GM19467 (cell line): ENCODE measurements around the gene ITPR2.
A peak's percentile ranks its signal among the peaks of the same experiment; 100 is the strongest.

Experiments
- ATAC-seq: cut with Tn5 transposase; IDR thresholded peaks from one replicate; pipeline ENCODE4 v1.9.1; 2021; ENCODE audit warnings: mild to moderate bottlenecking, moderate library complexity; ENCODE audit not compliant: unreplicated experiment

The ITPR2 gene

DNA sequence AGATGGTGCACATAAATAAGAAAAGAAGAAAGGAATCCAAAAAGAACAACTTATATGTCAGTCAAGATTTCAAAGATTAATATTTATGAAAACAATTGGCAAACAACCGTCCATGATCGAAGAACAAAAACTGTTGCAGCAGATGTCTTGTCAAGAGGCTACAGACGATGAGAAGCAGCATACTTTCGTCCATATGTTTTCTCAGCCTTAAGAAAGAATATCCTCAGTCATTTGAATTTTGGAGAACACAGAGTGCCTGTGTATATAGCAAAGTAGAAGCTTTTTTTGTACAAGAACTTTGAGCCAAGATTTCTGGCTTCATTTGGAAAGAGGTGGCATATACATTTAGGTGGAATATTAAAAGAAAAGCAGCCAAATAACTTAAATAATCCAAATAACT, 297.2 kb downstream of the ITPR2 start:
- ATAC-seq: no peak

DNA sequence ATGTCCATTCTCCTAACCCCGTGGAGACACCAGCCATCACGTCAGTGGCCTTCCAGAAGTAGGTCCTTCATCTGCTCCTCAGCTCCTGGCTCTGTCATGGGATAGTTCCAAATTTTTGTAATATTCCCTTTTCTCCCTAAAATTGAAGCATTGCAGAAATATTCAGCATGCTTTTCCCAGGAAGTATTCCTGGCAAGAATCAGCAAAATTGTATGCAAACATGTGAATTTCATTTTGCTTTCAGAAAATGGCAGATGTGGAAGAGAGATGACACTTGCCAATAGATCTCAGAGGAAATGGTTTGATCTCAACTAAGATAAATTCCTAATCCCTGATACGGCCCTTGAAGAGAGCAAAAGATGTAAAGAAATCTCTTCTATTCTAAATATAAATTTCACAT, 298.9 kb downstream of the ITPR2 start:
- ATAC-seq: no peak

DNA sequence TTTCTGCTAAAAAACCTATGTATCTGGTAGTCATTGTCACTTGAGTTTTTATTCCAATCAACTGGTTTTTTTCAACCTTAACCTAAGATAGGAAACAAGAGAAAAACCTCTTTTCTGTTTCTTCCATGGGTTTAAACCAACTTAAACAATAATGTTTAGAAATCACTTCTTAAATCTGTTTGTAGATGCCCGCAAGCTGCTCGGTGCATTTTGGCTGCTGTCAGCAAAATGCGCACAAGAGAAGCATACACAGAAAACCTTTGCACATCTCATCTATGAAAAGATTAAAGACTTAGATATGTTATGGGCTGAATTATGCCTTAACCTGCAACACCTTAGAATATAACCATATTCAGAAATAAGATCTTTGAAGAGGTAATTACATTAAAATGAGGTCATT, 299.8 kb downstream of the ITPR2 start:
- no peak for ATAC-seq

DNA sequence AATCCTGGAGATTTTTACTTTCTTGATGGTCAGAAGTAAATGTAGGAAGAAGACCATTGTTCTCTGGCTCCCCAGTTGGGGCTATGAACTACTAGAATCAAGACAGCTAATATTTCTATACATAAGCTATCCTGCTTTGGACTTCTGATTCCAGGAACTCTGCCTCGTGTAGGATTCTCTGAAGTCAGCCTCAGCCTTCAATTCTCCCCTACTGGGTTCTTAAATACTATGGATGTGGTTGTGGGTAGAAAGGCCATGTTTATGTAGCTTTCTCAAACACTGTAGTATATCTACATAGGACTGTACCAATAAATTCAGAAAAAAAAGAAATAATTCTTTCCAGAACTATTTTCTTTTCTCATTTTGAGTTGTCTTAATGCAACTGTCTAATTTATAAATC, 302.5 kb downstream of the ITPR2 start:
- ATAC-seq: no peak

DNA sequence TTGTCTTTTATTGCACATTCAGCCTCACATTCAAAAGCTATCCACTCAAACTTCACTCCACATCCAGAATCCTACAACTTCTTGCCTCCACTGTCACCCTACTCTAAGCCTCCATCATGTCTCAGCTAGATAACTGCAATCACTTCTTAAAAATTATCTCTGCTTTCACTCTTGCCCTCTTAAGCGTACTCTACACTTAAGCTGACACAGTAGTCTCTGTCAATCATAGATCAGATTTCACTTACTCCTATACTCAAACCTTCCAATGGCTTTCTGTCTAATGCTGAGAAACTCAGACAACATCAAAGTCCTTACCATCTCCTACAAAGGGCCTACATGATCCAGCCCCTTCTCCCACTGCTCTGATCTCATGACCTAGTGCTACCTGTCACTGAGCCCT, 304.1 kb downstream of the ITPR2 start:
- ATAC-seq: no peak

DNA sequence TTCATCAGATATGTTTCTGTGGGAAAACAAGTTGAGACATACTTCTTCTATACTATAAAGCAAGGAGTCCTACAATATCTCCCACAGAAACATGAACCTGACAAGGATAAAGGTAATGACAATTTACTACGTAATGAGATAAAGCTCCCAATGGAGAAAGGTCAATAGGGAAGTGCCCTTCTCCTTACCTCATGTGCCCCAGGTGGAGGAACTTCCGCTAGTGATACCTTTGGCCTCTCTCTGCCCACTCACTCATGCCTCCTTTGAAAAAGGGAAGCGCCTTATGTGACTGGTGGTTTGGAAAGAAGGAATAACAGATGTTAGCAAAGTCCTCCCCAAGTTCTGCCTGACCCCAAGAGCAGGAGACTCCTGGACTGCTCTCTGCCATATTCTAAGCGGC, 305.3 kb downstream of the ITPR2 start:
- ATAC-seq: no peak

DNA sequence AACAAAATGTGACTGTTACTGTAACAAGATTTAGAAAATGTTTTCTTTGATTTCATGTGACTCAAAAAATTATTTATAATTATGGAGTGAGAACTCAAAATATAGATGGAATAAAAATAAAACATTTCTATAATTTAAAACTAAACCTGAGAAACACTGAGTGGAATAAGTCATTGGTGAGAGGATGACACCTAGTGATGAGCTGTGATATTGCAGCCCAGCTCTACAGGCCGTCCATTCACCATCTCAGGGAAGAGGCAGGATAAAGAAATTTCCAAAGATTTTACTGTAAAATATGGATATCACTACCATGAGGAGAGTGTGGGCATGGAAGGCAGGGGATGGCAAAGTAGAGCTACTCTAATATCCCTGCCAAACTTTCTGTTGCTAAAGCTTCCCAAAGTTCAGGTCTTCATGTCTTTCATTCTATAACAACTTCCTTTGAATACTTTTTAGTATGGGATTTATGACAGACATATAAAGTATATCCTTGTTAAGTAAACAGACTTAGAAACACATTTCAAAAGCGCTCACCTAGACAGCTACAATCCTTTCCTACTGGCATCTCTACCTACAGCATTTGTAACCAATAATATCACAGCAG, 308.0 kb downstream of the ITPR2 start:
- ATAC-seq: no peak

DNA sequence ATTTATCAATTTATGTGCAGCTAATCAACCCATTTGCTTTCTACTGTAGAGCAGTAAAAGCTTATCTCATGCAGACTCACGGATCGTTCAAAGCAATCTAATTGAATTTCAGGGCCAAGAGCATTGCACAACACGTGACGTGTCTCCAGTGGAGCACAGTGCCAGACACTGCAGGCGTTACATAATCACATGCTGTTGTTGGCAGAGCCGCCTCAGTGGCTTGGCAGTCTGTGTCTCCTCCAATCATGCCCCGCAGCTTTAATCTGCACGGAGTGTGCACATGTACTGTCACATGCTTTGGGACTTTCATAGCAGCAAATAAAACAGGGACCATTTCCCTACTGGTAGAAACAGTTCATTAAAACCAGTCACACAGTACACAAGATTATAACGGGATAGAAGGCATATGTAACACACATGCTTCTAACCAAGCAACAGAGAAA, 309.3 kb downstream of the ITPR2 start:
- ATAC-seq: no peak

DNA sequence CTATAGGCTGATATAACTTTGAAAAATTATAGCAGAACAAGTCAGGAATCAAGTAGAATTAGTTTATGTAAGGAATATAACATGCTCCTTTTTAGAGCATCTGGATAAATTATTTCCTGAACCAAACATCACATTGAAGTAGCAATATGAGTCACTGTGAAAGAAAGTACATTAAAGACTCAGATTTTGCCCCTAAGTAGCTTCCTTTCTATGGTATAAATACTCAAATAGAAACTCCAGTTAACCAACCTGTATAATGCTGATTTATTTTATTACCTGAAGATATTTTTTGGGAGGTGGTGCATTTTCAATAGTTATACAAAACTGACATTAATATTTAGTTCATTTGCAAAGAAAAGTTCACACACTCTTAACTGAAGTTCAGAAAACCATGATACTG, 312.1 kb downstream of the ITPR2 start:
- peak; percentile 40 for ATAC-seq

DNA sequence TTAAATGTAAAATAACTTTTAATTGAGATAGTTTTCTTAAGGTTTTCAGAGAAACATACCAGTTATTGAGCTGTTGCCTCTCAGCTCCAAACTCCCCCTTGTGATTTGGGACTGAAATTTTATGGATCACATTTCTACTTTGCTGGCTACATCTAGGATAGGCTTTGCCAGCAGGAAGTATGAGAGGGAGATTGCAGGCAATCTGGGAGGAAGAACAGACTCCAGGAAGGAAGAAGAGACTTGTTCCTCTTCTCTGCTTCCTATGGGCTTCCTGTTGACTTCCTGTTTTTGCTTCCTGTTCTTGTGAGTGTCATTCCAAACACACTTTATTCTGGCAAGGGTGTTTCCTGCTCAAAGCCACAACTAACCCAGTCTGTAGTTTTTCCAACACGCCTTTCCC, 312.9 kb downstream of the ITPR2 start:
- ATAC-seq: no peak

DNA sequence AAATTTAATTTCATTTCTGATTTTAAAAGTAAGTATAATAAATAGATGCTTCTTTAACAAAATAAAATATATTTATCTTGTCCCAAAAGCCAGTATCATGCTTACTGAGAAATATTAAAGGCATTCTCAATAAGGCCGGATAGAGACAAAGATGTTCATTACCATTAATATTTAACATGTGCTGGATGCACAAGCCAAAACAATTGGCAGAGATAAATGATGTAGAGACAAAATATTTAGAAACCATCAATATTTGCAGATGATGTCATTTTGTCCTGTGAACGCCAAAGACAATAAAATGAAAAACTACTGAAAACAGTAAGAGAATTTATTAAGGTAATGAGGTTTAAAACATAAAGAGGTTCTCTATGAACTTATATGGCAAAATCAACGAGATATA, 313.5 kb downstream of the ITPR2 start:
- ATAC-seq: no peak

DNA sequence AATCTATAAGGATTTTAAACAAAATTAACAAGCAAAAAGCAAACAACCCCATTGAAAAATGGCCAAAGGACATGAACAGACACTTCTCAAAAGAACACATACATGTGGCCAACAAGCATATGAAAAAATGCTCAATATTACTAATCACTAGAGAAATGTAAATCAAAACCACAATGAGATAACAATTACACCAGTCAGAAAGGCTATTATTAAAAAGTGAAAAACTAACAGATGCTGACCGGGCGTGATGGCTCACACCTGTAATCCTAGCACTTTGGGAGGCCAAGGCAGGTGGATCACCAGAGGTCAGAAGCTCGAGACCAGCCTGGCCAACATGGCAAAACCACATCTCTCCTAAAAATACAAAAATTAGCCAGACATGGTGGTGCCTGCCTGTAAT, 315.7 kb downstream of the ITPR2 start:
- ATAC-seq: peak; percentile 51

DNA sequence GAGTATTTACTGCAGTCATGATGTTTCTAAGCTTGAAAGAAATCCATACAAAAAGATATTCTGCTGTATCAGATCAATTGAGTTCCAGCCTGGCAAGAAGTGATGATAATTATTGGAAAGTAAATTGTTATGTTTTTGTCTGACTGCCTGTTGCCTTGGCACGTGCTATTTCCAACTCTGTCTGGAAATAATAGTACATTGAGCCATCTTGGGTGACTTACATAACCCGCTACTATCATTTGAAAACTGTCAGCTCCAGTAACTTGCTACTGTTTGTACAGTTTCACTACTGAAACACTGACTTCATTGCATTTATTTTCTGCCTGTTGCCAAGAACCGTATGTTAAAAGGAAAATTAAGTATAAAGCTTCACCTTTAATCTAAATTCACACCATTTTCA, 318.6 kb downstream of the ITPR2 start:
- ATAC-seq: no peak

DNA sequence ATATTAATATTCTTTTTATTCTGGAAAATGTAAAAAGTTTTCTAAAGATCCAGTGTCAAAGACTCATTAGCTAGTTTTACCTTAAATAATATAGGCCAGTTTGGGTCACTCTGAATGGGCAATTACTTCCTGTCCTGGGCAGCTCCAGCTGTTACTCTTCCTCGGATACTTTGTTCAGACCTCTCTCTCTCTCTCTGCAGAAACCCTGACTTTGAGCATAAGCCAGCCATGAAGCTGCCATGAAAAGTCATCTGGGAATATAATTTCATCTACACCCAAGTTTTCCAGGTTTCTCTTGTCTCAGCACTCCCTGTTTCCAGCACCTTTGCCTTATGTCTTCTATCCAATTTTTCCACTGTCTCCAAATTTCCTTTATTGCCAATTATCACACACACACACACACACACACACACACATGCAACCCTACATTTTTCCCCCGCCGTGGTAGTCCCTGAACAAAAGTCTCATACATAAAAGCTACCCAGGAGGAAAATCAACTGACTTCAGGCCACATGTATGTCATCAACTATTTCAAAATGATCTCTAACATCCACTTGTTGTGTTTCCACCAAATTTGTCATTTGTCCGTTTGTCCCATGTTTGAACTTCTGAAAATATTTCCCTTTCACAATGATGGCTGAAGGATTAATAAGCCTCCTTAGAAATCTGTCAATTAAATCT, 319.5 kb downstream of the ITPR2 start:
- ATAC-seq: no peak

DNA sequence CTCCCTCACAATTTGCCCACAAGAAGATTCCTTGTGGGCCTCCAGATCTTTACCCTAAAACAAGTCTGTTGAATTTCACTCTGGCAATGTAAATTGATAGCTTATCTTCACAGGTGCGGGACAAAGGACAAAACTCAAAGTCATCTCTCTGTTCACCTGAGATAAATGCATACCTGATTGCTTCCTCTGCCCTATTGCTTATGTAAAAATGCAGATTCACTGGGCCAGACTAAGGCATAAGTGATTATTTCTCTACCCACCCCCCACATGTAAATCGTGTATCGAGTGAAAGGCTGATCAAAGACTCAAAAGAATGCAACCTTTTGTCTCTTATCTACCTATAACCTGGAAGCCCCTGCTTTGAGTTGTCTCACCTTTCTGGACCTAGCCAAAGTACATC, 320.8 kb downstream of the ITPR2 start:
- no peak for ATAC-seq

DNA sequence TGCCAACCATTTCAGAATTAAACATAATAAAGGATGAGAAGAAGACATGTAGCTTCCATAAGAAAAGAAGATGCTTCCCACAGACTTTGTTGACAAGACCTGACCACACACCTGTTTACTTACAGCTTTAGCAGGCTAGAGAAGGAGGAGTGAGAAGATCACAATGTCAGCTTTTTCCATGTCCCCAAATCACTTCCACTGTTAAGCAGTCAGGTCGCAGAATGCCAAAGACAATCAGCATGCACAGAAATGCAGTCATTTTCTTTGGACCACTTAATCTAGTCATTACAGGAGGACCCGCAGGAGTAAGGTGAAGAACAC, 322.7 kb downstream of the ITPR2 start:
- ATAC-seq: no peak

DNA sequence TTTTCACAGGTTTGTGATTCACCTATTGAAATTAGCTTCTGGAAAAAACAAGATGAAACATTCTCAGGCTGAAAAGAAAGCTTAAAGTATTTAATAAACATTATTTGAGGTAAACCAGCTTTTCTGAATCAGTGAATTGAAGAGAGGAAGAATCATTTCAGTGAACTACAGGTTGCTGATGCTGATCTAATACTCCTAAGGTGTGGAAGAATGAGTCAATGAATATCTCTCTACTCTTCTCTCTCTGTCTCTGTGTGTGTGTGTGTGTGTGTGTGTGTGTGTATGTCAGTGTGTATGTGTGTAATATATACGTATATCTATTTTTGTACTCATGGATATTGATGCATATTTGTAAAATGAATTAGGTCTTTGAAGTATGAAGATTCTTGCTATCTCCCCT, 325.4 kb downstream of the ITPR2 start:
- no peak for ATAC-seq

DNA sequence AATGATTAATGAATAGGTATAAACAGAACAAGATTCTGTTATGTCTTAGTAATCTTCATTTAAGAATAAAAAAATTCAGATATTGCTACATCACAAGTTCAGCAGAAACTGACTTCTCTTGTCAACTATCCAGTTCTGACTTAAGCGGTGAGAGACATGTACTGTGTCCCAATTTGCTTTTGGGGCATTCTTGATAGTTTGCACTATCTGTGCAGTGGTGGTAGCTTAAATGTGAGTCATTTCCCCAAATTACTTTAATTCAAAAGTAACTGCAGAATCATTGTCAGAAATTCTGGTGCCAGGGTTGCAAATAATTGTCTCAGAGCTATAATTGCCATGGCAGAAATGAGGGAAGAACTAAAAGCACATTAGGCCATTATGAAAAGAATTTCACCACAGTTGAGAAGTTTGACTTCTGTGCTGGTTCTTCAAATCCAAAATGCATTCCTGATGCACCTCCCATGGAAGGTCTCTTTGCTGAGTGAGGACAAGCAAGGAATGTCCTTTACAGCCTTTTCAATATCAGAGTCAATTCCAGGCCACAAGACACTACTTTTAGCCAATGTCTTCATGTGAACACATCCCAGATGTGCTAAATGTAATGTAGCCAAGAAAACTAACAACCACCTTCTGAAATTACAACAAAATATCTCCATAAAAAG, 332.9 kb downstream of the ITPR2 start:
- ATAC-seq: no peak

DNA sequence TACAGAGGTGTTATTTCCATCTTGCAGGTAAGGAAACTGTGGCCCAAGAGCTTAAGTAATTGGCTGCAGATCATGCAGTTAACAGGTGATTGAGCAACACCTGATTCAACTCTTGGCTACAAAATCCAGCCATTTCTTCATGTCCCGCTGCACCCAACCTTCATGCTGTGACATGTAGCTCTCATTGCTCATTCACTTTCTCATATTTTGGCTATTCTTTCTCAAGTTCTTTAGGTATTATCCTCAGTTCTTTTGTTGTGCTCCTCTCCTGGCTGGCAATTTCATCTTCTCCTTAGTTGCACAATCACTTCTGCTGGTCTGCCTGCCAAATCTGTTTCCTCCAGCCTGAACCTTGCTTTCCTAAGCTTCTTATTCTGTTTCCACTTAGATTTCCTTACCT, 336.8 kb downstream of the ITPR2 start:
- no peak for ATAC-seq

DNA sequence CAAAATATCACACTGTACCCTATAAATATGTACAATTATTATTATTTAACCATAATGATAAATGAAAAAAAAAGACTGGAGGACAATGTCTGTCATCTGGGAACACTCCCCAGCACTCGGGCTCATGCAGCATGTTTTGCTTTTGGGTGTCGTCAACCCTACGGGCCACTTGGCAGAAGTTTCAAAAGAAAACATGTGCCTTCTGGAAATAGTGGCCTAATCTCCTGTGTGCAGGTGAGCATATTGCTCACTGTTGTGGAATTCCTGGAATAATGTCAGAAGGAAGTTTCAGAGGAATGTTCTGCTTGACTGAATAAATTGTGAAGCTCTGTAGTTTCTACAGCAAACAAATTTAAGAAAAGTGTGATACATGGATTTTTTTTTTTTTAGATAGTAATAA, 339.3 kb downstream of the ITPR2 start:
- no peak for ATAC-seq

DNA sequence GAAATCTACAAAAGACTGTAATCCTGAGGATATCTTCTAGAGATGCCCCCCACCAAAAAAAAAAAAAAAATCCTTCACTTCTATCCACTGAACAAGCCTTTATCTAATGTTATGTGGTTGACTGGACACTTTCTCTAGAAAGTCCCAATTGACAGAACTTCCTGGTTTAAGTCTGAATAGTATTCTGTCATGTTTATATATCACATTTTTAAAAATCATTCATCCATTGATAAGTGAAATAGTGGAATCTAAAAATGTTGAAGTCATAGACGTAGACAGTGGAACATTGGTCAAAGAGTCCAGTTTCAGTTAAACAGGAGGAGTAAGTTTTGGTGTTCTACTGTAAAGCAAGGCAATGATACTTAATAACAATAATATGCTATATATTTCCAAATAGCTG, 340.6 kb downstream of the ITPR2 start:
- no peak for ATAC-seq

DNA sequence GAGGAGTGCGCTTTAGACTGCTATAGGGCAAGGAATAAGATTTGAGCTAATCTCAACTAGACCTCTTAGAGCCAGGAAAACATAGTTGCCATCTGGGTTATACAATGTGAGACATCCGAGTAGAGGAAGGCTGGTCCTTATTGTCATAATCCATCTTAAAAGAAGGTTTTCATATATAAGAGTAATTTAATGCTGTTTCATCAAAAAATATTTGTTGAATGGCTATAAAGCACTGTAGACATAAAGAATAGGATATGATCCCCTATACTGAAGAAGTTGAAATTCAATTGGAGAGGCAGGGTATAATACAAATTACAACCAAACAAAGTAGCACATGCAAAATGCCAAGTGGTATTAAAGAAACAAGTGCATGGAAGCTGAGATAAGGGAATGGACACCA, 343.1 kb downstream of the ITPR2 start:
- no peak for ATAC-seq

DNA sequence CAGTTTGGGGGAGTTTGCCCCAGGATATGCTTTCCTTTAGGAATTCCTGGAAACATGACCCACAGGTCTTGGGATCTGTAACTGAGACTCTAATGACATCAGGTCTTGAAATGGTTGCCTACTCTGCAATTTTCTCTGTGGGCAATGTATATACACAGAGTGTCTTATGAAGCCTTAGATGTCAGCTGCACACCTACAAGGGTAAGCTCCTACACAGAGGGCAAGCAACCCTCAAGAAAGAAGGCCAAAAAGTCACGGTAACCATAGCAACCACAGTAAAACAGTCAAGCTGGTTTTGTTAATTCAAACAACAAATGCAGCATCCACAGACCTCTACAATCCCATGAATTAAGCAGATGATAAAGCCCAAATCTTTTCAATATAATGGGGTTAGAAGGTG, 344.6 kb downstream of the ITPR2 start:
- no peak for ATAC-seq
